Breast epithelium (tissue), 4 donors: ENCODE measurements around the gene HMGCS2. TPM values are rescaled to one million over a fixed set of nuclear protein-coding genes. Genes with fewer than 3 reads are reported as not detected.

Source experiments
- DNase-seq, 2 donors: peaks; one replicate each; pipeline ENCODE4 v3.0.0-alpha.2; 2019; ENCODE audit warnings: low spot score in 2 of 2
- H3K27ac ChIP-seq, 2 donors: fragments of 200-600 bp; sonication (generic) in 1 of 2; one replicate each; pipeline ENCODE4 v1.5.1; 2016 to 2019; ENCODE audit warnings: mild to moderate bottlenecking in 1 of 2
- H3K27me3 ChIP-seq, 2 donors: fragments of 200-600 bp; sonication (generic) in 1 of 2; one replicate each; pipeline versions ENCODE4 v1.5.1 to v1.6.0; 2017 to 2019; ENCODE audit warnings: control low read depth in 1 of 2, mild to moderate bottlenecking in 1 of 2
- H3K36me3 ChIP-seq: fragments of 200-600 bp; one replicate; pipeline ENCODE4 v1.5.1; 2019
- H3K4me1 ChIP-seq, 2 donors: fragments of 200-600 bp; sonication (generic); one replicate each; pipeline ENCODE4 v1.5.1; 2016 to 2019; ENCODE audit warnings: control low read depth in 1 of 2
- H3K4me3 ChIP-seq, 3 donors: fragments of 200-600 bp; sonication (generic); 1 replicate in 2 of 3; 2 replicates in 1 of 3; pipeline ENCODE4 v1.5.1; 2016 to 2019; ENCODE audit warnings: mild to moderate bottlenecking in 3 of 3, moderate library complexity in 2 of 3
- H3K9me3 ChIP-seq, 2 donors: fragments of 200-600 bp; sonication (generic) in 1 of 2; one replicate each; pipeline ENCODE4 v1.5.1; 2016 to 2019; ENCODE audit warnings: control low read depth in 1 of 2
- POLR2A ChIP-seq: fragments of 450-650 bp; IDR thresholded peaks from one replicate; pipeline ENCODE4 v1.6.1; 2016; ENCODE audit warnings: antibody characterized with exemption, mild to moderate bottlenecking, moderate library complexity
- POLR2AphosphoS5 ChIP-seq, 3 donors: sonication (generic); formaldehyde crosslinking; IDR thresholded peaks; one replicate each; pipeline ENCODE4 v1.6.1; 2017; ENCODE audit warnings: antibody characterized with exemption in 3 of 3
- intact Hi-C: fragments of 100-400 bp; cut with DNase I; formaldehyde crosslinking; loops from one replicate; pipeline ENCODE4 v1.15.1; 2023; ENCODE audit warnings: low total_unique reads
- total RNA-seq, 3 donors: library from RNA; depleted of rRNA; stranded (reverse); fragments of >200 nt; gene quantifications; one replicate each; pipeline ENCODE4 v1.1.0, GENCODE V29; 2016
- TF ChIP-seq, protein P1 (sequence below), 3 donors: fragments of 450-650 bp; IDR thresholded peaks; one replicate each; pipeline ENCODE4 v1.5.1; 2016 to 2017; ENCODE audit warnings: antibody characterized with exemption in 3 of 3, mild to moderate bottlenecking in 3 of 3, moderate library complexity in 3 of 3

The HMGCS2 gene
- total RNA-seq, 3 donors from 2014 or later, result 0.16 to 142 (median 23.0) TPM

DNA sequence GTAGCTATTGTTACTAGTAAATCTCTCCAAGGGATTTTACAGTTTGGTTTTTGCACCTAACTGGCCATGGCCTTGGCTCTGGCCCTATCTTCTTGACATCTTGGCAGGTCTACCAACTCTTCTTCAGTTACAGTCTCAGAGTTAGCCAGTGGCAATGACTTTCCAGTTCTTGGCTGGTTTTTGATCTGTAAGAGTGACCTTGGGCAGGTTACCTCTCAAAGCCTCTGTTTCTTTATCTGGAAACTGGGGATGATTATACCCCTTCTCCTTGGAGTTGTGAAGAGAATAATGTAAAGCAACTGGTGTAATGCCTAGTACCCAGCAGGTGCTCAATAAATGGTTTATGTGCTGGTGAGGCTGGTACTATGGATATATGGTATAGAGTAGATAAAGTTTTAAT lies 50.3 kb downstream of the HMGCS2 start:
- no peak overlapping the region for H3K4me3 ChIP-seq
- TF ChIP-seq POLR2A (no peak), POLR2AphosphoS5 (IDR thresholded peaks at IDR 0.05) (no peak)
- TF ChIP-seq, protein P1, sequence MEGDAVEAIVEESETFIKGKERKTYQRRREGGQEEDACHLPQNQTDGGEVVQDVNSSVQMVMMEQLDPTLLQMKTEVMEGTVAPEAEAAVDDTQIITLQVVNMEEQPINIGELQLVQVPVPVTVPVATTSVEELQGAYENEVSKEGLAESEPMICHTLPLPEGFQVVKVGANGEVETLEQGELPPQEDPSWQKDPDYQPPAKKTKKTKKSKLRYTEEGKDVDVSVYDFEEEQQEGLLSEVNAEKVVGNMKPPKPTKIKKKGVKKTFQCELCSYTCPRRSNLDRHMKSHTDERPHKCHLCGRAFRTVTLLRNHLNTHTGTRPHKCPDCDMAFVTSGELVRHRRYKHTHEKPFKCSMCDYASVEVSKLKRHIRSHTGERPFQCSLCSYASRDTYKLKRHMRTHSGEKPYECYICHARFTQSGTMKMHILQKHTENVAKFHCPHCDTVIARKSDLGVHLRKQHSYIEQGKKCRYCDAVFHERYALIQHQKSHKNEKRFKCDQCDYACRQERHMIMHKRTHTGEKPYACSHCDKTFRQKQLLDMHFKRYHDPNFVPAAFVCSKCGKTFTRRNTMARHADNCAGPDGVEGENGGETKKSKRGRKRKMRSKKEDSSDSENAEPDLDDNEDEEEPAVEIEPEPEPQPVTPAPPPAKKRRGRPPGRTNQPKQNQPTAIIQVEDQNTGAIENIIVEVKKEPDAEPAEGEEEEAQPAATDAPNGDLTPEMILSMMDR (IDR thresholded peaks at IDR 0.05), result no peak

DNA sequence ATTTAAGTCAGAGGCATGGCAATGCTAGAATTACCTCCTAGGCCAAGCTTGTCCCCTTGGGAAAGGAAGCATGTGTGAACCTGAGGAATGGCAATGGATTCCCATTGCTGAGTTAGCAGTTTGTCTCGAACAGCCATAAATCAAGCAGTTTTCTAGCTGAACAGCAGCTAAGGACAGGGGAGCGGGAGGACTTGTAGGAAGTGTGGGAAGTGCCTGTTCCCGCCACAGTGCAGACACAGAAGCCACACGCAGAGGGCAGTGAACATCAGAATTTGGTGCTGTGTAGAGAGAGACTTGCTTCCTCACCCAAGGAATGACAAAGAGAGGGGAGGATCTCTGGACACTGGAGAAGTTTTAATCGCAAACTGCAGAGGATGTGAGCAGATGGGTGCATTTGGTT lies 53.2 kb downstream of the HMGCS2 start:
- Histone ChIP-seq H3K27ac (no peak overlapping the region), H3K9me3 (no peaks in the 10 kb centered on the region), H3K4me3 (no peak overlapping the region), H3K4me1 (peaks cover 0 to 6% of the 10 kb centered on the region in 2 donors), H3K27me3 (no peaks in the 10 kb centered on the region), H3K36me3 (no peaks in the 10 kb centered on the region)
- intact Hi-C loops, result no loop called here
- DNase-seq, result no peak
- TF ChIP-seq POLR2A (no peak), POLR2AphosphoS5 (IDR thresholded peaks at IDR 0.05) (no peak)
- TF ChIP-seq, protein P1 (IDR thresholded peaks at IDR 0.05), result no peak

More for the DNA sequence above, 50.3 kb downstream of the HMGCS2 start:
- H3K27me3 ChIP-seq, result no peaks in the 10 kb centered on the region
- no peaks in the 10 kb centered on the region for H3K9me3 ChIP-seq
- H3K4me1 ChIP-seq, result peaks cover 0 to under 1% of the 10 kb centered on the region in 2 donors
- no peak overlapping the region for H3K27ac ChIP-seq
- intact Hi-C loops, result no loop called here
- H3K36me3 ChIP-seq, result no peaks in the 10 kb centered on the region
- no peak for DNase-seq

DNA sequence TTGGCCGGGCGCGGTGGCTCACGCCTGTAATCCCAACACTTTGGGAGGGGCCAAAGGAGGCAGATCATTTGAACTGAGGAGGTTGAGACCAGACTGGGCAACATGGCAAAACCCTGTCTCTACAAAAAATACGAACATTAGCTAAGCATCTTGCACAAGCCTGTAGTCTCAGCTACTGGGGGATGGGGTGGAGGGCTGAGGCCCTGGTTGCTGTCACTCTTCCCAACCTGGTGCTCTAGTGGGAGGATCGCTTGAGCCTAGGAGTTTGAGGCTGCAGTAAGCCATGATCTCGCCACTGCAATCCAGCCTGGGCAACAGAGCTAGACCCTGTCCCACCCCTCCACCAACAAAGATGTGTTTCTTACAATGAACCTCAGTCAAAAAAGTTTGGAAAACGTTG lies 54.1 kb downstream of the HMGCS2 start:
- H3K4me3 ChIP-seq, result no peak overlapping the region
- intact Hi-C loops, result no loop called here
- H3K9me3 ChIP-seq, result no peaks in the 10 kb centered on the region
- no peak for TF ChIP-seq POLR2A
- TF ChIP-seq, protein P1 (IDR thresholded peaks at IDR 0.05), result no peak
- TF ChIP-seq POLR2AphosphoS5 (IDR thresholded peaks at IDR 0.05), result no peak
- H3K27ac ChIP-seq, result peak overlapping the region in 1 of 2 donors; percentile 88
- H3K27me3 ChIP-seq, result no peaks in the 10 kb centered on the region
- DNase-seq, result no peak
- H3K4me1 ChIP-seq, result peaks cover 0 to 6% of the 10 kb centered on the region in 2 donors
- no peaks in the 10 kb centered on the region for H3K36me3 ChIP-seq

DNA sequence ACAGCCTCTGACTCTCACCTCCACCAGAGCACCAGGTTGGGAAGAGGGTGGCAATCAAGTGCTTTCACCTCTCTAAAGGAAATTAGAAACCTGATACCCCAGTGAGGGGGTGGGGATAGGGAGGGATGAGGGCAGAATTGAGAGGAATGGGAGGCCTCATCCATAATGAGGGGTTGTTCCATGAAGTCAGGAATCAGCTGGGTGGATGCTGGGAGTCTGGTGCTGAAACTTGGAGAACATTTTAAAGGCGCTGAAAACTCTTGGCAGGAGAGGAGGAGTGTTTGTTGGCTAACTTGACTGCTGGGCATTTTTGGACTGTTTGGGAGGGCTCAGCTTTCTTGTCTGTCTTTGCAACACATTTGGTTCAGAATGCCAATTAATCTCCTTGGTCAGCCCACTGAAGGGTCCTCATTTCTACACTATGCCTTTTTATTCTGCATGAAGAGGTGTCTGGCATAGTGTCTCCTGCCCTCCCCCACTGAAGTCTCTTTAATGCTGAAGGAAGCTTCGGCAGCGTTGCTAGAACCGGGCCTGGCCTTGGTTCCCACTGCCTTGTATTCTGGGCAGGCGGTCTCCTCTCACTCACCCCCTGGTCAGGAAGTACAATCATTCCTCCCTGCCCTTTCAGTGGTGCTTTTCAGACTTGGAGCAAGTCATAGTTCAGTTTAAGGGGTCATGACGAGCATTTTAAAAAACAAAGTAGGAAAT lies 54.8 kb downstream of the HMGCS2 start:
- Histone ChIP-seq H3K27me3 (no peaks in the 10 kb centered on the region), H3K36me3 (no peaks in the 10 kb centered on the region), H3K4me3 (peak overlapping the region in 1 of 3 donors; percentile 68), H3K27ac (peak overlapping the region; percentile 79 to 88), H3K4me1 (peaks cover 0 to 6% of the 10 kb centered on the region in 2 donors), H3K9me3 (no peaks in the 10 kb centered on the region)
- TF ChIP-seq POLR2A (no peak), POLR2AphosphoS5 (IDR thresholded peaks at IDR 0.05) (no peak)
- TF ChIP-seq, protein P1 (IDR thresholded peaks at IDR 0.05), result no peak
- DNase-seq, result no peak
- intact Hi-C loops, result no loop called here

DNA sequence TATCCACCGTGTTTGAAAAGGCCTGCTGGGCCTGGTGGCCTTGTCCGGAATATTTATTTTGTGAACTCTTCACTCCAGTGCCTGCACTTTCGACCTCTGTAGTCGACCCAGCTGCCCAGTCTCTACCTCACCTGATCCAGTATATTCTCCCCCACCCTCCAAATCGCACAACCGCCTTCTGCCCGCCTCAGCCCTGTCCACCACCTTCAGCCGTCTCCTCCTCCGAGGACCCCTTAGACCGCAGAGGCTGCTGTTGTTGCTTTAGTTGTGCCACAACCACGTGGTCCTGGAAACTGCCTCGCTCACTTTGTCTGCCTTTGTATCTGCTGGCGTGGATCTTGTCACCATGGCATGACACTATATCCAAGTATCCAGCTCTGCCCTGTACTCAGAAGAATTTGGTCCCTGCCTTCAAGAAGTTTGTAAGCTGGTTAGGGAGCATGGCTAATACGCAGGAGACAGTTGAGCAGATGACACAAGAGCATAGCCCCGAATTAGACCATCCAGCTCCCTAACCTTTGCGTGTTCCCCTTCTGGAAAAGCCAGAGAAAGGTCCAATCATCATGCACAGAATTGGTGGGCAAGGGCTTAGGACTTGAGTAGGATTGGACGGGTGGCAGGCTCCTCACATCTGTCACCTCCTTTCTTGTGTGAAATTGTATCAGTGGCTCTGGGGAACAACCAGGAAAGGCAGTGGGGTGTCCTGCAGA lies 55.5 kb downstream of the HMGCS2 start:
- DNase-seq, result no peak
- intact Hi-C loops, result no loop called here
- TF ChIP-seq, protein P1 (IDR thresholded peaks at IDR 0.05), result no peak
- no peak for TF ChIP-seq POLR2A
- TF ChIP-seq POLR2AphosphoS5 (IDR thresholded peaks at IDR 0.05), result no peak
- no peaks in the 10 kb centered on the region for H3K27me3 ChIP-seq
- peak overlapping the region; percentile 79 to 88 for H3K27ac ChIP-seq
- H3K36me3 ChIP-seq, result no peaks in the 10 kb centered on the region
- H3K4me3 ChIP-seq, result peak overlapping the region in 2 of 3 donors; percentile 68 to 74
- H3K4me1 ChIP-seq, result peaks cover 0 to 6% of the 10 kb centered on the region in 2 donors
- H3K9me3 ChIP-seq, result no peaks in the 10 kb centered on the region
